Measurements from ENCODE around the gene EXOC5. TPM values are rescaled to one million over a fixed set of nuclear protein-coding genes. Genes with fewer than 3 reads are reported as not detected.
"Not testable (repeated sequence)": the region's sequence is repeated elsewhere in the genome, so short reads cannot be mapped to it uniquely, and the experiment has no call there.

Gene EXOC5
- total RNA-seq, 4 donors from 2014 or later = 41.3 to 65.4 (median 43.1) TPM

GRCh38 chr14:57244106-57244505, 24.6 kb downstream of the EXOC5 start:
- no peaks in the 10 kb centered on the region for H3K27me3 ChIP-seq
- no peaks in the 10 kb centered on the region for H3K9me3 ChIP-seq
- no peaks in the 10 kb centered on the region for H3K36me3 ChIP-seq
- DNase-seq = no peak
- H3K27ac ChIP-seq = no peak overlapping the region
- H3K4me1 ChIP-seq = peaks cover 0 to 15% of the 10 kb centered on the region in 2 donors
- H3K4me3 ChIP-seq (replicated peaks in 1 of 3) = no peak overlapping the region
- intact Hi-C loops (cut with DNase I) = no loop called here
- WGBS, 2 donors = 48 to 64% methylated on average over 2 of the region's 2 CpGs
- TF ChIP-seq POLR2A (IDR thresholded peaks at IDR 0.05) = no peak
- no peak for TF ChIP-seq CTCF (IDR thresholded peaks at IDR 0.05)

GRCh38 chr14:57243320-57243719, 25.4 kb downstream of the EXOC5 start:
- DNase-seq = no peak
- no peak for TF ChIP-seq CTCF (IDR thresholded peaks at IDR 0.05)
- TF ChIP-seq POLR2A (IDR thresholded peaks at IDR 0.05) = no peak
- Histone ChIP-seq H3K27me3 (no peaks in the 10 kb centered on the region), H3K9me3 (no peaks in the 10 kb centered on the region), H3K36me3 (no peaks in the 10 kb centered on the region), H3K4me1 (peaks cover 0 to 15% of the 10 kb centered on the region in 2 donors), H3K27ac (no peak overlapping the region), H3K4me3 (replicated peaks in 1 of 3) (no peak overlapping the region)
- intact Hi-C loops (cut with DNase I) = no loop called here

GRCh38 chr14:57240115-57240514, 28.6 kb downstream of the EXOC5 start:
- H3K27me3 ChIP-seq; DNase-seq; H3K4me3 ChIP-seq (replicated peaks in 1 of 3); intact Hi-C loops (cut with DNase I); H3K4me1 ChIP-seq; H3K36me3 ChIP-seq; H3K9me3 ChIP-seq; H3K27ac ChIP-seq: not testable (repeated sequence)
- 96% methylated on average over 7 of the region's 7 CpGs for WGBS, 2 donors

GRCh38 chr14:57232006-57232405, 36.7 kb downstream of the EXOC5 start:
- WGBS, 2 donors = 95 to 96% methylated on average over 1 of the region's 1 CpG
- DNase-seq = no peak
- H3K4me3 ChIP-seq (replicated peaks in 1 of 3) = no peak overlapping the region
- no peak for TF ChIP-seq CTCF (IDR thresholded peaks at IDR 0.05)
- no peak for TF ChIP-seq POLR2A (IDR thresholded peaks at IDR 0.05)
- no peak overlapping the region for H3K27ac ChIP-seq
- H3K36me3 ChIP-seq = peaks cover 12 to 19% of the 10 kb centered on the region in 2 donors
- no peaks in the 10 kb centered on the region for H3K4me1 ChIP-seq
- H3K27me3 ChIP-seq = no peaks in the 10 kb centered on the region
- H3K9me3 ChIP-seq = no peaks in the 10 kb centered on the region
- intact Hi-C loops (cut with DNase I) = no loop called here

GRCh38 chr14:57228320-57228719, 40.4 kb downstream of the EXOC5 start:
- H3K4me1 ChIP-seq; DNase-seq; H3K9me3 ChIP-seq; intact Hi-C loops (cut with DNase I); H3K27ac ChIP-seq; H3K4me3 ChIP-seq (replicated peaks in 1 of 3); H3K27me3 ChIP-seq: not testable (repeated sequence)
- 98% methylated on average over 2 of the region's 2 CpGs for WGBS, 2 donors
- H3K36me3 ChIP-seq = peaks cover 12 to 19% of the 10 kb centered on the region in 2 donors

DNA sequence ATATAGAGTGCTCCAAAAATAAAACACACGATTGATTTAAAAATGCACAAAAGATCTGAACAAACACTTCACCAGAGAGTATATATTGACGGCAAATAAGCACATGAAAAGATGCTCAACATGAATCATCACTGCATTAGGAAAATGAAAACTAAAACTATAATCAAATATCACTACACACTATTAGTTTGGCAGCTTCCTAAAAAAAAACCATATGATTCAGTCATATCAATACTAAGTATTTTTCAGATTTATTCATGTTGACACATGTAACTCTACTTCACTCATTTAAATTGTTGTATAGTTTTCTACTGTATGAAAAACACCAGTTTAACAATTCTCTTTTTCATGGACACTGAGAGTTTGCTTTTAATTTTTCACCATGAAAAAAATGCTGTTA, 41.6 kb downstream of the EXOC5 start:
- DNase-seq = no peak
- Histone ChIP-seq H3K4me1 (no peaks in the 10 kb centered on the region), H3K27ac (no peak overlapping the region), H3K4me3 (replicated peaks in 1 of 3) (no peak overlapping the region), H3K36me3 (peaks cover 12 to 17% of the 10 kb centered on the region in 2 donors), H3K27me3 (no peaks in the 10 kb centered on the region), H3K9me3 (no peaks in the 10 kb centered on the region)
- no peak for TF ChIP-seq POLR2A (IDR thresholded peaks at IDR 0.05)
- TF ChIP-seq CTCF (IDR thresholded peaks at IDR 0.05) = no peak
- 94 to 96% methylated on average over 2 of the region's 2 CpGs for WGBS, 2 donors
- intact Hi-C loops (cut with DNase I) = no loop called here
